Measurements from ENCODE around the gene OGDH. TPM values are rescaled to one million over a fixed set of nuclear protein-coding genes. Genes with fewer than 3 reads are reported as not detected.
A peak's percentile ranks its signal among the peaks of the same experiment; 100 is the strongest.

The OGDH gene
- total RNA-seq, 1 donor from 2014 or later: 68.0 TPM

- H3K27ac Mint-ChIP-seq (ENCODE audit: unreplicated experiment): peak overlapping the region; percentile 65
- no peaks in the 10 kb centered on the region for H3K27me3 Mint-ChIP-seq (ENCODE audit: unreplicated experiment)
- H3K4me3 Mint-ChIP-seq (ENCODE audit: unreplicated experiment): no peak overlapping the region
- peaks cover 38% of the 10 kb centered on the region for H3K4me1 Mint-ChIP-seq (ENCODE audit: unreplicated experiment)
- peaks cover 3% of the 10 kb centered on the region for H3K36me3 Mint-ChIP-seq (ENCODE audit: unreplicated experiment)
- no peaks in the 10 kb centered on the region for H3K9me3 Mint-ChIP-seq (ENCODE audit: unreplicated experiment)
- DNase-seq (ENCODE audit: extremely low spot score, unreplicated experiment): no peak
- TF ChIP-seq, protein P1, sequence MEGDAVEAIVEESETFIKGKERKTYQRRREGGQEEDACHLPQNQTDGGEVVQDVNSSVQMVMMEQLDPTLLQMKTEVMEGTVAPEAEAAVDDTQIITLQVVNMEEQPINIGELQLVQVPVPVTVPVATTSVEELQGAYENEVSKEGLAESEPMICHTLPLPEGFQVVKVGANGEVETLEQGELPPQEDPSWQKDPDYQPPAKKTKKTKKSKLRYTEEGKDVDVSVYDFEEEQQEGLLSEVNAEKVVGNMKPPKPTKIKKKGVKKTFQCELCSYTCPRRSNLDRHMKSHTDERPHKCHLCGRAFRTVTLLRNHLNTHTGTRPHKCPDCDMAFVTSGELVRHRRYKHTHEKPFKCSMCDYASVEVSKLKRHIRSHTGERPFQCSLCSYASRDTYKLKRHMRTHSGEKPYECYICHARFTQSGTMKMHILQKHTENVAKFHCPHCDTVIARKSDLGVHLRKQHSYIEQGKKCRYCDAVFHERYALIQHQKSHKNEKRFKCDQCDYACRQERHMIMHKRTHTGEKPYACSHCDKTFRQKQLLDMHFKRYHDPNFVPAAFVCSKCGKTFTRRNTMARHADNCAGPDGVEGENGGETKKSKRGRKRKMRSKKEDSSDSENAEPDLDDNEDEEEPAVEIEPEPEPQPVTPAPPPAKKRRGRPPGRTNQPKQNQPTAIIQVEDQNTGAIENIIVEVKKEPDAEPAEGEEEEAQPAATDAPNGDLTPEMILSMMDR (IDR thresholded peaks at IDR 0.05): no peak
Measured at GRCh38 chr7:44621034-44621749, 14.8 kb downstream of the OGDH start.

GRCh38 chr7:44621750-44622103, 15.3 kb downstream of the OGDH start:
- DNase-seq (ENCODE audit: extremely low spot score, unreplicated experiment): no peak
- no peaks in the 10 kb centered on the region for H3K9me3 Mint-ChIP-seq (ENCODE audit: unreplicated experiment)
- peaks cover 3% of the 10 kb centered on the region for H3K36me3 Mint-ChIP-seq (ENCODE audit: unreplicated experiment)
- TF ChIP-seq, protein P1 (IDR thresholded peaks at IDR 0.05): no peak
- H3K4me1 Mint-ChIP-seq (ENCODE audit: unreplicated experiment): peaks cover 38% of the 10 kb centered on the region
- peak overlapping the region; percentile 65 for H3K27ac Mint-ChIP-seq (ENCODE audit: unreplicated experiment)
- H3K4me3 Mint-ChIP-seq (ENCODE audit: unreplicated experiment): no peak overlapping the region
- no peaks in the 10 kb centered on the region for H3K27me3 Mint-ChIP-seq (ENCODE audit: unreplicated experiment)

- TF ChIP-seq, protein P1 (IDR thresholded peaks at IDR 0.05): no peak
- peaks cover 33% of the 10 kb centered on the region for H3K4me1 Mint-ChIP-seq (ENCODE audit: unreplicated experiment)
- no peak for DNase-seq (ENCODE audit: extremely low spot score, unreplicated experiment)
Measured at GRCh38 chr7:44622342-44623151, 16.1 kb downstream of the OGDH start.

GRCh38 chr7:44624318-44624717, 17.9 kb downstream of the OGDH start:
- TF ChIP-seq, protein P1 (IDR thresholded peaks at IDR 0.05): no peak
- H3K36me3 Mint-ChIP-seq (ENCODE audit: unreplicated experiment): peaks cover 6% of the 10 kb centered on the region
- H3K27ac Mint-ChIP-seq (ENCODE audit: unreplicated experiment): no peak overlapping the region
- no peaks in the 10 kb centered on the region for H3K9me3 Mint-ChIP-seq (ENCODE audit: unreplicated experiment)
- H3K4me3 Mint-ChIP-seq (ENCODE audit: unreplicated experiment): no peak overlapping the region
- no peaks in the 10 kb centered on the region for H3K27me3 Mint-ChIP-seq (ENCODE audit: unreplicated experiment)
- H3K4me1 Mint-ChIP-seq (ENCODE audit: unreplicated experiment): peaks cover 24% of the 10 kb centered on the region
- no peak for DNase-seq (ENCODE audit: extremely low spot score, unreplicated experiment)

More at GRCh38 chr7:44622342-44623151, 16.1 kb downstream of the OGDH start:
- peaks cover 3% of the 10 kb centered on the region for H3K36me3 Mint-ChIP-seq (ENCODE audit: unreplicated experiment)
- peak overlapping the region; percentile 56 for H3K27ac Mint-ChIP-seq (ENCODE audit: unreplicated experiment)
- H3K27me3 Mint-ChIP-seq (ENCODE audit: unreplicated experiment): no peaks in the 10 kb centered on the region
- no peaks in the 10 kb centered on the region for H3K9me3 Mint-ChIP-seq (ENCODE audit: unreplicated experiment)
- H3K4me3 Mint-ChIP-seq (ENCODE audit: unreplicated experiment): no peak overlapping the region
